ENCODE results near the gene THAP8.
A peak's percentile ranks its signal among the peaks of the same experiment; 100 is the strongest.

The THAP8 gene

GRCh38 chr19:35990771-35991730 lies 63.0 kb downstream of the THAP8 start:
- FAIRE-seq (no peak), DNase-seq (ENCODE audit: insufficient read length, low spot score) (no peak)
- TF ChIP-seq TAF1 (IDR thresholded peaks at IDR 0.05; ENCODE audit: low read depth, low read length): no peak

- DNase-seq (ENCODE audit: insufficient read length, low spot score) (no peak), FAIRE-seq (no peak)
- TF ChIP-seq POLR2A (IDR thresholded peaks at IDR 0.05; ENCODE audit: low read depth, low read length): no peak
- no peak for TF ChIP-seq PAX5 (IDR thresholded peaks at IDR 0.05; ENCODE audit: insufficient read depth, low read length, severe bottlenecking)
- TF ChIP-seq POLR2AphosphoS5 (IDR thresholded peaks at IDR 0.05; ENCODE audit: low read depth, low read length): no peak
Measured at GRCh38 chr19:35990156-35990555, 63.9 kb downstream of the THAP8 start.

GRCh38 chr19:35988824-35989223 lies 65.3 kb downstream of the THAP8 start:
- DNase-seq (ENCODE audit: insufficient read length, low spot score) (no peak), FAIRE-seq (no peak)
- no peak for TF ChIP-seq POLR2AphosphoS5 (IDR thresholded peaks at IDR 0.05; ENCODE audit: low read depth, low read length)
- TF ChIP-seq POLR2A (IDR thresholded peaks at IDR 0.05; ENCODE audit: low read depth, low read length): no peak
- TF ChIP-seq TAF1 (IDR thresholded peaks at IDR 0.05; ENCODE audit: low read depth, low read length): no peak
- TF ChIP-seq PAX5 (IDR thresholded peaks at IDR 0.05; ENCODE audit: insufficient read depth, low read length, severe bottlenecking): no peak
- no peak for TF ChIP-seq POU2F2 (IDR thresholded peaks at IDR 0.05; ENCODE audit: low read depth, low read length)
- TF ChIP-seq SPI1 (IDR thresholded peaks at IDR 0.05; ENCODE audit: low read depth, low read length): no peak

- DNase-seq (ENCODE audit: insufficient read length, low spot score): no peak
- no peak for TF ChIP-seq POU2F2 (IDR thresholded peaks at IDR 0.05; ENCODE audit: low read depth, low read length)
- TF ChIP-seq POLR2A (IDR thresholded peaks at IDR 0.05; ENCODE audit: low read depth, low read length): no peak
- TF ChIP-seq SPI1 (IDR thresholded peaks at IDR 0.05; ENCODE audit: low read depth, low read length): no peak
- no peak for TF ChIP-seq PAX5 (IDR thresholded peaks at IDR 0.05; ENCODE audit: insufficient read depth, low read length, severe bottlenecking)
- no peak for TF ChIP-seq TAF1 (IDR thresholded peaks at IDR 0.05; ENCODE audit: low read depth, low read length)
- TF ChIP-seq POLR2AphosphoS5 (IDR thresholded peaks at IDR 0.05; ENCODE audit: low read depth, low read length): no peak
- no peak for FAIRE-seq
Measured at GRCh38 chr19:35987571-35987896, 66.6 kb downstream of the THAP8 start.

- no peak for DNase-seq (ENCODE audit: insufficient read length, low spot score)
Measured at GRCh38 chr19:35986664-35987570, 67.2 kb downstream of the THAP8 start.

GRCh38 chr19:35986111-35986510 lies 68.0 kb downstream of the THAP8 start:
- TF ChIP-seq SPI1 (IDR thresholded peaks at IDR 0.05; ENCODE audit: low read depth, low read length): no peak
- no peak for TF ChIP-seq POLR2AphosphoS5 (IDR thresholded peaks at IDR 0.05; ENCODE audit: low read depth, low read length)
- TF ChIP-seq POLR2A (IDR thresholded peaks at IDR 0.05; ENCODE audit: low read depth, low read length): no peak
- no peak for TF ChIP-seq TAF1 (IDR thresholded peaks at IDR 0.05; ENCODE audit: low read depth, low read length)
- TF ChIP-seq PAX5 (IDR thresholded peaks at IDR 0.05; ENCODE audit: insufficient read depth, low read length, severe bottlenecking): no peak
- TF ChIP-seq POU2F2 (IDR thresholded peaks at IDR 0.05; ENCODE audit: low read depth, low read length): no peak
- no peak for FAIRE-seq

More at GRCh38 chr19:35986664-35987570, 67.2 kb downstream of the THAP8 start:
- TF ChIP-seq PAX5 (IDR thresholded peaks at IDR 0.05; ENCODE audit: insufficient read depth, low read length, severe bottlenecking): no peak
- TF ChIP-seq TAF1 (IDR thresholded peaks at IDR 0.05; ENCODE audit: low read depth, low read length): no peak
- no peak for TF ChIP-seq POU2F2 (IDR thresholded peaks at IDR 0.05; ENCODE audit: low read depth, low read length)
- TF ChIP-seq SPI1 (IDR thresholded peaks at IDR 0.05; ENCODE audit: low read depth, low read length): no peak
- no peak for TF ChIP-seq POLR2AphosphoS5 (IDR thresholded peaks at IDR 0.05; ENCODE audit: low read depth, low read length)
- no peak for TF ChIP-seq POLR2A (IDR thresholded peaks at IDR 0.05; ENCODE audit: low read depth, low read length)
- FAIRE-seq: peak; percentile 59

More at GRCh38 chr19:35986111-35986510, 68.0 kb downstream of the THAP8 start:
- DNase-seq (ENCODE audit: insufficient read length, low spot score): no peak

Data from GM12891 (cell line).